GM13977 (cell line): ENCODE results near the gene SLC35C1.

ENCODE experiments used
- DNase-seq: peaks from one replicate; pipeline ENCODE4 v3.0.0; 2012; ENCODE audit warnings: low spot score
- in situ Hi-C: fragments of 300-500 bp; cut with MboI; formaldehyde crosslinking; loops from one replicate; pipeline ENCODE4 v1.12.0; 2022; ENCODE audit warnings: low sequenced_read_pairs, low pct_unique_long_range_greater_than_20kb, mixed read lengths, inconsistent platforms; ENCODE audit not compliant: unreplicated experiment
- TF ChIP-seq, protein P1 (sequence below): IDR thresholded peaks from 2 replicates; pipeline ENCODE4 v1.5.1; 2012; ENCODE audit warnings: mild to moderate bottlenecking, control low read depth; ENCODE audit not compliant: insufficient read depth; ENCODE audit errors: extremely low read depth, missing control alignments

SLC35C1 gene

DNA sequence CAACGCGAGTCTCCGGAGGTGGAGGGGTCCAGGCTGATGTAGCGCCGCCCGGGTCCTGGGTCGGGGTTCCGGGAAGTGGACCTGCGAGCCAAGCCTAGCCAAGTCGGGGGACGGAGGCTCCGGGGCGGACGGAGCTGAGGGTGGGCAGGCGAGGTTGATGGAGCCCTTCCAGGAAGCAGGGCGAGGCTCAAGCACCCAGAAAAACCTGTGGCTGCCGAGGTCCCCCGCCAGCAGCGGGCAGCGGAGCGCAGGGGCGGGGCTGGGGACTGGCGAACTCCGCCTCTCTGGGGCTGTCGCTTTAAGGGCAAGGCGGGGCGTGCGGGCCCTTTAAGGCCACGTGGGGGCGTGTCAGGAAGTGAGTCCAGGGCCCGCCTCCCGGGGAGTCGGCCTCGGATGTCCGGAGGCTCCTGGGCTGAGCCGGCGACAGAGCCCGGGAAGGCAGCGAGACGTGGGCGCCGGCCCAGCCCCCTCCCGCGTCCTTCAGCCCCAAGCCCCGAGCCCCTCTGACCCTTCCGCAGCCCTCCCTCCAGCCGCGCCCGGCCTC is at the start of gene SLC35C1:
TSS of gene SLC35C1 (plus strand) at position 389 of the 544 bp plus-strand sequence. CDS start 653 bp downstream, outside the sequence.
- in situ Hi-C loops = no loop called here
- TF ChIP-seq, protein P1, sequence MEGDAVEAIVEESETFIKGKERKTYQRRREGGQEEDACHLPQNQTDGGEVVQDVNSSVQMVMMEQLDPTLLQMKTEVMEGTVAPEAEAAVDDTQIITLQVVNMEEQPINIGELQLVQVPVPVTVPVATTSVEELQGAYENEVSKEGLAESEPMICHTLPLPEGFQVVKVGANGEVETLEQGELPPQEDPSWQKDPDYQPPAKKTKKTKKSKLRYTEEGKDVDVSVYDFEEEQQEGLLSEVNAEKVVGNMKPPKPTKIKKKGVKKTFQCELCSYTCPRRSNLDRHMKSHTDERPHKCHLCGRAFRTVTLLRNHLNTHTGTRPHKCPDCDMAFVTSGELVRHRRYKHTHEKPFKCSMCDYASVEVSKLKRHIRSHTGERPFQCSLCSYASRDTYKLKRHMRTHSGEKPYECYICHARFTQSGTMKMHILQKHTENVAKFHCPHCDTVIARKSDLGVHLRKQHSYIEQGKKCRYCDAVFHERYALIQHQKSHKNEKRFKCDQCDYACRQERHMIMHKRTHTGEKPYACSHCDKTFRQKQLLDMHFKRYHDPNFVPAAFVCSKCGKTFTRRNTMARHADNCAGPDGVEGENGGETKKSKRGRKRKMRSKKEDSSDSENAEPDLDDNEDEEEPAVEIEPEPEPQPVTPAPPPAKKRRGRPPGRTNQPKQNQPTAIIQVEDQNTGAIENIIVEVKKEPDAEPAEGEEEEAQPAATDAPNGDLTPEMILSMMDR = peak; percentile 13
- peak; percentile 99 for DNase-seq

DNA sequence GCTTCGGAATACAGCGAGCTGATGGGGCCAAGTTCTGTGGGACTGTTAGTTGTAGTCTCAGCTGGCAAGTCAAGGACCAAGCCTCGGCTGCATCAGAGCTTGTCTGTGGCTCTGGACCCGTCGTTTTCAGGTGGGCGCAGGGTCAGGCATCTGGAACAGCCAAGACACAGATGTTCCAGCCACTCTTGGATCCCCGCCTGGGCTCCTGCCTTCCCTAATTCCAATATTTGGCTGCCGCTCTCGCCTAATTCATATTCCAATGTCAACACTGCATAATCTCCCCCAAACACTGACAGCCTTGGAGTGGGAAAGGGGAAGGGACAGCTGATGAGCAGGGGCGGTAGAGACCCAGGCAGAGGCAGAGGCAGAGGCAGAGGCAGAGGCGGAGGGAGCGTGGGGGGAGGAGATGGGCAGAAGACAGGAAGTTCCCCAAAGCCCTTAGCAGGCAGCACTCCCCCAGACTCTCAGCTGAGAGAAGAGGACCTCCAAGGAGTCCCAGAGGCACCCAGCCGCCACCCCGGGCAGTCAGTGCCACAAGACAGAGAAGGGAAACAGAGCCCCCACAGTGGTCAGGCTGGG is 49.6 kb upstream of the SLC35C1 start:
- no peak for DNase-seq
- TF ChIP-seq, protein P1 = no peak
- in situ Hi-C loops = loop anchor here (25.0 kb wide), 1 partner anchor 368 kb away; no protein-coding TSS in a partner anchor

DNA sequence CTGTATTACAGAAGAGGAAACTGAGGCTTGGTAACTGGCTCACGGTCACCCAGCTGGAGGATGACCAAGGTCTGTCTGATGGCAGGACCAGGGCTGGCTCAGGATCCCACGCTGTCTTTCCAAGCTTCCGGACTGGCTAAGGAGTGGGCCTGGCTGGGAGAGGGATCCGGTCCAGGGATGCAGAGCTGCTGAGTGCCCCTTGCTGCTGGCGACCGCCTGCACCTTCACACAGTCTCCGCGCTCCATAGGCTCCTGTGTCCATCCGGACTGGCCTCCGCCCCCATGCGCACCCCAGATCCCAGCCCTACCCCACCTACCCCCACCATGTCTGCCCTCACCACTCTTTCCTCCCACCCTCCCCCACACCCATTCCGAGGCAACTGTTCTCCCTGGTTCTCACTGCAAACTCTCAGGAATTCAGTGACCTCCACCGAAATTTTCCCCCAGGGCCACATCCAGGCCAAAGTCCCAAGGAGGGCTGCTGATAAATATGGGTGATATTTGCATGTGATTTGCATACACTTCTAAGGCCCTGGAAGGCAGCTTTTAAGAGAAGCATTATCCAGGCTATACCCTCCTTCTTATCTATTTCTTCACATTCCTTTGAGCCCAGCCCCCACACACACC is 48.5 kb upstream of the SLC35C1 start:
- in situ Hi-C loops = loop anchor here (25.0 kb wide), 1 partner anchor 369 kb away; no protein-coding TSS in a partner anchor
- no peak for DNase-seq
- TF ChIP-seq, protein P1 = no peak

DNA sequence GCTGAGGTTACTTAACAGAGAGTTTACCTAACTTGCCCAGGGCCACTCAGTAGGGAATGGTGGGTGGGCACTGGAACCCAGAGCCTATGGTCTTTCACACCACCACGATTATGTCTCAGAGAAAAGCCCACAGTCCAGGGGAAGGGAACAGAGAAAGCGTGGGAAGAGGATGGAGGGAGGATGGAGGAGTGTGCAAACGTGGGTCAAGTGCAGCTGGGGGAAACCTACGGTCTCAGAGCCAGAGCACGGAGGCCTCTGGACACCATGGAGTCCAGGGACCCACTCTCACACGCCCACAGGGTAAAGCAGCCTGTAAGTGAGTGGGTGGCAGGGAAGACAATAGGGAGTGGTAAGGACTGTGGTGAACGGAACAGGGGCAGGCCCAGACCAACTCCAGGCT is 47.3 kb upstream of the SLC35C1 start:
- in situ Hi-C loops = loop anchor here (25.0 kb wide), 1 partner anchor 370 kb away; no protein-coding TSS in a partner anchor

DNA sequence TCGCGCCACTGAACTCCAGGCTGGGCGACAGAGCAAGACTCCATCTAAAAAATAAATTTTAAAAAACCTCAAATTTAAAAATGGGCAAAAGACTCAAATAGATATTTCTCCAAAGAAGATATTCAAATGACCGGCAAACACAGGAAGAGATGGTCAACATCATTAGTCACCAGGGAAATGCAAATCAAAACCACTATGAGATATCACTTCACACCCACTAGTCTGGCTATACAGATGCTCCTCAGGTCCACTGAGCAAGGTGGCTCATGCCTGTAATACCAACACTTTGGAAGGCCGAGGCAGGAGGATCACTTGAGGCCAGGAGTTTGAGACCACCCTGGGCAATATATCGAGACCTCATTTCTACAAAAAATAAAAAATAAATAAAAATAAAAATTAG is 43.3 kb upstream of the SLC35C1 start:
- in situ Hi-C loops = loop anchor here (25.0 kb wide), 1 partner anchor 374 kb away; no protein-coding TSS in a partner anchor
- no peak for DNase-seq
- TF ChIP-seq, protein P1 = no peak

More for the DNA sequence above, 47.3 kb upstream of the SLC35C1 start:
- DNase-seq = no peak
- TF ChIP-seq, protein P1 = no peak

DNA sequence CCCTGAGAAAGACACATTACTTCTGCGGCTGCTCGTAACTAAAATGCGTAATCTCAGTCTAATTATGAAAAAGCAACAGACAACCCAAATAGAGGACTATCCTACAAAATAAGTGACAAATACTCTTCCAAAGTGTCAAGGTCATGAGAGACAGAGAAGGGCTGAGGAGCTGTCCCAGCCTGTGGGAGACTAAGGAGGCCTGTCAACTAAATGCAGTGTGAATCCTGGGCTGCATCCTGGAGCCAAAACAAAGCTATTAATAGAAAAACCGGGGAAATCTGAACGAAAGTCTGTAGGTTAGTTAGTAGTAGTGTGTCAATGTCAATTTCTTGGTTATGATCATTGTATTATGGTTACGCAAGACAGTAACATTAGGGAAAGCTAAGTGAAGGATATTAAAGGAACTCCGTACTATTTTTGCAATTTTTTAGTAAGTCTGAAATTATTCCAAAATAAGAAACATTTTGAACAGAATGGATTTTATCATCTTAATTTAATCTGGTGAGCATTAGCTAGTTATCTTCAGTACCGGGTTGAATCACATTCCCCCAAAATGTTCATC is 39.8 kb upstream of the SLC35C1 start:
- in situ Hi-C loops = loop anchor here (25.0 kb wide), 1 partner anchor 378 kb away; no protein-coding TSS in a partner anchor
- TF ChIP-seq, protein P1 = no peak
- DNase-seq = no peak
